ENCODE measurements around the gene RAB9B.
"Not testable (repeated sequence)": the region's sequence is repeated elsewhere in the genome, so short reads cannot be mapped to it uniquely, and the experiment has no call there.

Gene RAB9B

DNA sequence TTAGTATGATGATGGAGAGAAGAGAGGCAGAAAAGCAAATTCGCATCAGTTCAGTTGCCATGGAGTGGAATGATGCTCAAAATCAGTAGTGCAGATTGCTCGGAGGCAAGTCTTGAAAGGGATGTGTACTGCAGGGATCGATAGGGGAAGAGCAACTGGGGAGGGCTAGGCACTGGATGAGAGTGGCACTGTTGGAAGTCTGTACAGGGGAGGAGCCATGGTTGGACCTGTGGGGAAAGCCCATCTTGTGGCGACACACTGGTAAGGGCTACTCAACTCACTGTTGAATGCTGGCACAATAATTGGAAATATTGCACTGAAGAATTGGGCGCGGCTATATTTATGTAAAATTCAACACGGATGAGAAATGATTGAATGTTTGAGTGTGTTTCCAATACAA lies 1.2 kb downstream of the RAB9B start:
- no peak for DNase-seq (ENCODE audit: insufficient read length, low spot score)
- TF ChIP-seq, protein P1, sequence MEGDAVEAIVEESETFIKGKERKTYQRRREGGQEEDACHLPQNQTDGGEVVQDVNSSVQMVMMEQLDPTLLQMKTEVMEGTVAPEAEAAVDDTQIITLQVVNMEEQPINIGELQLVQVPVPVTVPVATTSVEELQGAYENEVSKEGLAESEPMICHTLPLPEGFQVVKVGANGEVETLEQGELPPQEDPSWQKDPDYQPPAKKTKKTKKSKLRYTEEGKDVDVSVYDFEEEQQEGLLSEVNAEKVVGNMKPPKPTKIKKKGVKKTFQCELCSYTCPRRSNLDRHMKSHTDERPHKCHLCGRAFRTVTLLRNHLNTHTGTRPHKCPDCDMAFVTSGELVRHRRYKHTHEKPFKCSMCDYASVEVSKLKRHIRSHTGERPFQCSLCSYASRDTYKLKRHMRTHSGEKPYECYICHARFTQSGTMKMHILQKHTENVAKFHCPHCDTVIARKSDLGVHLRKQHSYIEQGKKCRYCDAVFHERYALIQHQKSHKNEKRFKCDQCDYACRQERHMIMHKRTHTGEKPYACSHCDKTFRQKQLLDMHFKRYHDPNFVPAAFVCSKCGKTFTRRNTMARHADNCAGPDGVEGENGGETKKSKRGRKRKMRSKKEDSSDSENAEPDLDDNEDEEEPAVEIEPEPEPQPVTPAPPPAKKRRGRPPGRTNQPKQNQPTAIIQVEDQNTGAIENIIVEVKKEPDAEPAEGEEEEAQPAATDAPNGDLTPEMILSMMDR (IDR thresholded peaks at IDR 0.05; ENCODE audit: insufficient read depth, missing control alignments): no peak
- FAIRE-seq: no peak

DNA sequence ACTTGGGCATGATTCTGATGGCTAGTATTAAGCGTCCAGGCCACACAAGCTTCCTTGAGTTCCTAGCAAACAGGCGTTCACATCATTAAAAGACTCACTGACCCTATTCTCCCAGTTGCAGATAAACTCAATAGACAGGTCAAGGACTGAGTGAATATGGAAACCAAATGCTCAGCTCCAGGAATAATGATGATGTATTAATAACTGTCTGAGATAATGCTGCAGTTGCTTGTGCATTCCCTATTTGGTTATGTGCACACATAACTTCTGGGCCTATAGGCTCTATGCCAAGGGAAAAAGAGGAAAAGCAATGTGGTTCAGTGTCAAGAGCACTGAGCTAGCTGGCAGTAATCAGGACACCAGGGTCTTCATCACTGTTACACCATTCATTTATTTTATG lies 3.5 kb downstream of the RAB9B start:
- FAIRE-seq (no peak), DNase-seq (ENCODE audit: insufficient read length, low spot score) (no peak)
- TF ChIP-seq, protein P1 (IDR thresholded peaks at IDR 0.05; ENCODE audit: insufficient read depth, missing control alignments): no peak

DNA sequence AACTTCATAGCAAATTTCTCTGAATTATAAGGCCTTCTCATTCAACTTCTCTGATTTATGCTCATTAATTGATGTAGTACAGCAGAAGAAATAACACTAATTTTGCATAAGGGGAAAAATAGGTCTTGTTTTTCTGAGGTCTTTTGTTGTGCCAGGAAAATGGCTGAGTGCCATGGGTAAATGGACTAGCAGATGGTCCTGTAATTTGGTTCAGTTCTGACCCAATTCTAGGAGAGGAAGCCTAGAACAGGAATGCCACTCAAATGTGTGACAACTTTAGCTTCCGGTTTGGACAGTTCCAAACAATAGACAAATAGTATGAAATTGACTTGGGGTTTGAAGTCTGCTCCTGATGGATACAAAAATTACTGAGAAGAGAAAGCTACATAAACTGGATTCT lies 6.2 kb downstream of the RAB9B start:
- FAIRE-seq: no peak

DNA sequence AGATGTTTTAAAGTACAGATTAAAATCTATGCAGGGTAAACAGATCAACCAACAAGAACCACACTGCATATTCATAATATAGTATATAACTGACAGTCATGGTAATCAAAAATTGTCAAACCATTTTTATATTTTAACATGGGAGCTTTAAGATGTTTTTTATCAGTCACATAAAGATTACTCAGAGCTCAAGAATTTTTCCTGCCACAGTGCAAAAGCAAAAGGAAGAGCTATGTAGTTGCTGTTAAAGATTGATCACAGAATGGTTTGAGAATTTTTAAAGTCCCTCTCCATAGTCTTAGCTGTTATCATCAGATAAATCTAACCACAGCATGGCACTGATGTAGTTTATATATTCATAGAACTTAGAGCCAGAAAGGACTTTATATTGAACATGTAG lies 8.5 kb downstream of the RAB9B start:
- TF ChIP-seq, protein P1 (IDR thresholded peaks at IDR 0.05; ENCODE audit: insufficient read depth, missing control alignments): no peak
- DNase-seq (ENCODE audit: insufficient read length, low spot score): no peak
- no peak for FAIRE-seq

More for the DNA sequence above, 6.2 kb downstream of the RAB9B start:
- TF ChIP-seq, protein P1 (IDR thresholded peaks at IDR 0.05; ENCODE audit: insufficient read depth, missing control alignments): no peak
- no peak for DNase-seq (ENCODE audit: insufficient read length, low spot score)

DNA sequence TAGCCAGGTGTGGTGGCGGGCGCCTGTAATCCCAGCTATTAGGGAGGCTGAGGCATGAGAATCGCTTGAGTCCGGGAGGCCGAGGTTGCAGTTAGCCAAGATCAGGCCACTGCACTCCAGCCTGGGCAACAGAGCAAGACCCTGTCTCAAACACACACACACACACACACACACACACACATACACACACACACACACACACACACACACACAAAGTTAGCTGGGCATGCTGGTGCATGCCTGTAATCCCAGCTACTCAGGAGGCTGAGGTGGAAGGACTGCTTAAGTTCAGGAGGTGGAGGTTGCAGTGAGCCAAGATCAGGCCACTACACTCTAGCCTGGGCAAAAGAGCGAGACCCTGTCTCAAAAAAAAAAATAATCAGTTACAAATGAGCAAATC lies 11.3 kb downstream of the RAB9B start:
- not testable (repeated sequence) for DNase-seq (ENCODE audit: insufficient read length, low spot score); FAIRE-seq

DNA sequence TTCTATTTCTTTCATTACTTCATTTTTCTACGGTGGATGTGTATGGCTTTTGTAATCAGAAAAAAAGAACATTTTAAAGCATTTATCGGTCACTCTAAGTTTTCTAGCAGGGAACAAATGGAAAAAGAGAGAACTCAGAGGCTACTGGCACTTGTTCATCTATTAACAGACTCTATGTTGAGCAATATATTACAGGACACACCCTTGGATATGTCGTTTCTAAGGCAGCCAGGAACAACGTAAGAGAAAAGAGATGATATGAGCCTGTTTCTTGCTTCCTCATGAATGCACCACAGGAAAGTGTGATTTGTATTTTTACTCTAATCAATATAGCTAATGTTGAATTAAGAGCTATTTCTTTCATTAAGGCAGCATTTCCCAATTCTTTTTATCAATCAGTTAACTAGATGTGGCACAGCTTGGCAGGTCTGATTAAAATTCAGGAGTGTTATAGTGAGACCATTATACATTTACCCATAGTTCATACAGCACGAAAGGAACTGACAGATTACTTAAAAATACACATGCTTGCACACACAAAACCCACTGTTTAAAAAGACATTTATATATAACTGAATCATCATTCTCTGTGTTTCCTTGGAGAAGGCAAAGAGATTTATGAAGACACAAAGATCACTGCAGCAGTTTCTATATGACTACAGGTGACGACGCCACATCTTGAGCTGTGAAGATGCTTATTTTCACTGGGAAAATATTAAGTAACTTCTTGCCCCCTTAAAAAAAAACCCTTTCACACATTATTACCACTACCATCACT lies 13.0 kb downstream of the RAB9B start:
- DNase-seq (ENCODE audit: insufficient read length, low spot score) (no peak), FAIRE-seq (no peak)
- TF ChIP-seq, protein P1 (IDR thresholded peaks at IDR 0.05; ENCODE audit: insufficient read depth, missing control alignments): no peak

DNA sequence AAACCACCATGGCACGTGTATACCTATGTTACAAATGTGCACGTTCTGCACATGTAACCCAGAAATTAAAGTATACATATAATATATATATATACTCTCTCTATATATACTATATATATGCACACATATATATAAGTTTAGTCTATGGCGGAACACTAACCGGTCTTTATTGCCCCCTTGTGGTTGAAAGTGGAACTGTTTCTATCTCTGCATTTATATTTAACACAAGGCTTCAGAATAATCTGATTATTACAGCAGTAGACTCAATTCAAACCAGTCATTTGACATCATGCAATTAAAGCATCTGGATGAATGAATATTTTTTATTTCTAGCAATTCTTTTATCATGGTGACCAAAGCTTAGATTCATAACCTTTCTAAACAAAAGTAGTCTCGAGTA lies 14.6 kb downstream of the RAB9B start:
- FAIRE-seq: no peak
- DNase-seq (ENCODE audit: insufficient read length, low spot score): no peak

DNA sequence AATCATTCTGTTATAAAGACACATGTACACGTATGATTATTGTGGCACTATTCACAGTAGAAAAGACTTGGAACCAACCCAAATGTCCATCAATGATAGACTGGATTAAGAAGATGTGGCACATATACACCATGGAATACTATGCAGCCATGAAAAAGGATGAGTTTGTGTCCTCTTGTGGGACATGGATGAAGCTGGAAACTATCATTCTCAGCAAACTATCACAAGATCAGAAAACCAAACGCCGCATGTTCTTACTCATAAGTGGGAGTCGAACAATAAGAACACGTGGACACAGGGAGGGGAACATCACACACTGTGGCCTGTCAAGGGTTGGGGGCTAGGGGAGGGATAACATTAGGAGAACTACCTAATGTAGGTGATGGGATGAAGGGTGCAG lies 15.0 kb downstream of the RAB9B start:
- not testable (repeated sequence) for FAIRE-seq; DNase-seq (ENCODE audit: insufficient read length, low spot score)

More for the DNA sequence above, 14.6 kb downstream of the RAB9B start:
- TF ChIP-seq, protein P1 (IDR thresholded peaks at IDR 0.05; ENCODE audit: insufficient read depth, missing control alignments): peak; percentile 40
